Skeletal muscle satellite cell (primary cell): ENCODE measurements around the gene ZNF730.
"Not testable (repeated sequence)": the region's sequence is repeated elsewhere in the genome, so short reads cannot be mapped to it uniquely, and the experiment has no call there.

Experiments used
- H3K27me3 ChIP-seq: 2 replicates; pipeline ENCODE4 v1.7.0; 2013; ENCODE audit warnings: low read length; ENCODE audit not compliant: control insufficient read depth, insufficient read depth
- H3K36me3 ChIP-seq: 2 replicates; pipeline ENCODE4 v1.7.0; 2013; ENCODE audit warnings: mild to moderate bottlenecking, control low read depth, low read length; ENCODE audit not compliant: insufficient read depth
- H3K4me1 ChIP-seq: 2 replicates; pipeline ENCODE4 v1.7.0; 2013; ENCODE audit warnings: low read length; ENCODE audit not compliant: control insufficient read depth, insufficient read depth
- H3K4me2 ChIP-seq: 2 replicates; pipeline ENCODE4 v1.7.0; 2013; ENCODE audit warnings: mild to moderate bottlenecking, low read length
- H3K4me3 ChIP-seq: 2 replicates; pipeline ENCODE4 v1.7.0; 2013; ENCODE audit warnings: low read length
- H3K9ac ChIP-seq: 2 replicates; pipeline ENCODE4 v1.7.0; 2013; ENCODE audit warnings: mild to moderate bottlenecking, low read depth, low read length, moderate library complexity
- H3K9me3 ChIP-seq: replicated peaks from 2 replicates; pipeline ENCODE4 v1.7.0; 2013; ENCODE audit warnings: mild to moderate bottlenecking, control low read depth, low read length

ZNF730 gene

DNA sequence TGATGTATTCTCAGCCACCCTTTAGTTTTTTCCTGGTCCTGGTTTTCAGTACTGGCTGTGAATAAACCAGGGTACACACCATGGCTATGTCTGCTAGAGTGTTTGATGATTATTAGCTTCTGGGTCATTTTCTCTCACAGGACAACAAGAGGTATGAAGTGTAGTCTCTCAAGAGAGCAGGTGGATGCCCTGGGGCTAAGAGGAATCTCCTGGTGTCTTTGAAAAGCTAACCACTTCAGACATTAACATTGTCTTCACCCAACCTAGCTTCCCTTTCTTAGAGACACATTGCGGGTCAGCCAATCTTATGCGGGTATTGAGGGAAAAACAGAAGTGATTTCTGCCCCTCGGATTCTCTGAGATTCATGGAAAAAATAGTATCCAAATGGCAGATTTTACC is 1.6 kb downstream of the ZNF730 start:
- Histone ChIP-seq H3K9ac (peak overlapping the region; percentile 93), H3K36me3 (peaks cover 5% of the 10 kb centered on the region), H3K4me3 (no peak overlapping the region)

GRCh38 chr19:23134211-23134610 is 17.4 kb downstream of the ZNF730 start:
- H3K4me3 ChIP-seq, H3K4me2 ChIP-seq, H3K9me3 ChIP-seq, H3K27me3 ChIP-seq, H3K36me3 ChIP-seq, H3K4me1 ChIP-seq, H3K9ac ChIP-seq: not testable (repeated sequence)

More for the DNA sequence above, 1.6 kb downstream of the ZNF730 start:
- peak overlapping the region; percentile 91 for H3K4me2 ChIP-seq
- no peaks in the 10 kb centered on the region for H3K27me3 ChIP-seq
- no peaks in the 10 kb centered on the region for H3K4me1 ChIP-seq
- H3K9me3 ChIP-seq: no peaks in the 10 kb centered on the region

DNA sequence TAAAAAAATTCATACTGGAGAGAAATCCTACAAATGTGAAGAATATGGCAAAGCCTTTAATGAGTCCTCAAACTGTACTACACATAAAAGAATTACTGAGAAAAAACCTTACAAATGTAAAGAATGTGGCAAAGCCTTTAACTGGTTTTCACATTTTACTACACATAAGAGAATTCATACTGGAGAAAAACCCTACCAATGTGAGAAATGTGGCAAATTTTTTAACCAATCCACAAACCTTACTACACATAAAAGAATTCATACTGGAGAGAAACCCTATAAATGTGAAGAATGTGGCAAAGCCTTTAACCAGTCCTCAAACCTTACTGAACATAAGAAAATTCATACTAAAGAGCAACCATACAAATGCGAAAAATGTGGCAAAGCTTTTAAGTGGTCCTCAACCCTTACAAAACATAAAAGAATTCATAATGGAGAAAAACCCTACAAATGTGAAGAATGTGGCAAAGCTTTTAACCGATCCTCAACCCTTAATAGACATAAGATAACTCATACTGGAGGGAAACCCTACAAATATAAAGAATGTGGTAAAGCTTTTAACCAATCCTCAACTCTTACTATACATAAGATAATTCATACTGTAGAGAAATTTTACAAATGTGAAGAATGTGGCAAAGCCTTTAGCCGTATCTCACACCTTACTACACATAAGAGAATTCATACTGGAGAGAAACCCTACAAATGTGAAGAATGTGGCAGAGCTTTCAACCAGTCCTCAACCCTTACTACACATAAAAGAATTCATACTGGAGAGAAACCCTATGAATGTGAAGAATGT is 29.0 kb downstream of the ZNF730 start:
- H3K4me2 ChIP-seq: no peak overlapping the region
- H3K27me3 ChIP-seq: no peaks in the 10 kb centered on the region
- H3K4me1 ChIP-seq: no peaks in the 10 kb centered on the region
- H3K36me3 ChIP-seq: peaks cover 3% of the 10 kb centered on the region
- peaks cover 24% of the 10 kb centered on the region for H3K9me3 ChIP-seq
- no peak overlapping the region for H3K4me3 ChIP-seq
- H3K9ac ChIP-seq: no peak overlapping the region

- no peaks in the 10 kb centered on the region for H3K27me3 ChIP-seq
- H3K4me3 ChIP-seq: no peak overlapping the region
- no peaks in the 10 kb centered on the region for H3K36me3 ChIP-seq
- H3K9me3 ChIP-seq: no peaks in the 10 kb centered on the region
- H3K4me1 ChIP-seq: no peaks in the 10 kb centered on the region
- no peak overlapping the region for H3K4me2 ChIP-seq
- no peak overlapping the region for H3K9ac ChIP-seq
These were observed 43.9 kb downstream of the ZNF730 start for GRCh38 chr19:23160766-23161165.

DNA sequence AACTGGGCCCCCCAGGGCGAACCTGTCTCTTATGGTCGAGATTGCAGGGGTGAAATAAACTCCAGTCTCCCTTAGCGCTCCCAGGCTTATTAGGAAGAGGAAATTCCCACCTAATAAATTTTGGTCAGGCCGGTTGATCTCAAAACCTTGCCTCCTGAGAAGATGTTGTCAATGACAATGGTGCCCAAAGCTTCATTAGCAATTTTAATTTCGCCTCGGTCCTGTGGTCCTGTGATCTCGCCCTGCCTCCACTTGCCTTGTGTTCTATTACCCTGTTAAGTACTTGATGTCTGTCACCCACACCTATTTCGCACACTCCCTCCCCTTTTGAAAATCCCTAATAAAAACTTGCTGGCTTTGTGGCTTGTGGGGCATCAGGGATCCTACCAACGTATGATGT is 51.5 kb downstream of the ZNF730 start:
- not testable (repeated sequence) for H3K4me3 ChIP-seq, H3K4me2 ChIP-seq, H3K36me3 ChIP-seq, H3K4me1 ChIP-seq, H3K27me3 ChIP-seq, H3K9me3 ChIP-seq, H3K9ac ChIP-seq

DNA sequence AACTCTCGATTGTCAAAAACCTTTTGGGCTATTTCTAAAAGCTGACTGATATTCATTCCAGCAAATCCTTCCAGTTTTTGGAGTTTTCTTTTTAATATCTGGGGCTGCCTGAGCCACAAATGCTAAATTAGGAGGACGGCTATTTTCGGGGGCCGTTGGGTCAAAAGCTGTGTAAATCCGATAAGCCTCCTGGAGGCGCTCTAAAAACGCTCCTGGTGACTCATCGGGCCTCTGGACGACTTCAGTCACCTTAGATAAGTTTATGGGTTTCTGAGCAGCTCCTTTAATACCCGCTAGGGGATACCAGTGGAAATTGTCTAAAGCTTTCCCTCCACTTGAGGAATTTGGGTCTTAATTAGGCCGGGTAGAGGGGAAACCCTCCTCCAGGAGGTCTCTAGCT is 66.4 kb downstream of the ZNF730 start:
- Histone ChIP-seq H3K9ac (no peak overlapping the region), H3K4me1 (no peaks in the 10 kb centered on the region), H3K27me3 (no peaks in the 10 kb centered on the region), H3K4me2 (no peak overlapping the region), H3K9me3 (peaks cover 2% of the 10 kb centered on the region), H3K36me3 (no peaks in the 10 kb centered on the region), H3K4me3 (no peak overlapping the region)

GRCh38 chr19:23190341-23190740 is 73.5 kb downstream of the ZNF730 start:
- H3K27me3 ChIP-seq: no peaks in the 10 kb centered on the region
- no peaks in the 10 kb centered on the region for H3K36me3 ChIP-seq
- no peak overlapping the region for H3K9ac ChIP-seq
- H3K9me3 ChIP-seq: peaks cover 4% of the 10 kb centered on the region
- no peaks in the 10 kb centered on the region for H3K4me1 ChIP-seq
- no peak overlapping the region for H3K4me3 ChIP-seq
- no peak overlapping the region for H3K4me2 ChIP-seq
